HG03097 (cell line): ENCODE measurements around the gene ANKRD33.

ENCODE experiments used
- ATAC-seq: cut with Tn5 transposase; IDR thresholded peaks from one replicate; pipeline ENCODE4 v1.9.1; 2021; ENCODE audit not compliant: unreplicated experiment, low FRiP score

The ANKRD33 gene

GRCh38 chr12:51941011-51941581 is 53.2 kb downstream of the ANKRD33 start:
- no peak for ATAC-seq
